OCI-M2 (cell line): ENCODE results near the gene COMMD9.

Experiments used
- DNase-seq: peaks from one replicate; lab custom pipeline; 2025; ENCODE audit not compliant: unreplicated experiment; lab: John Stamatoyannopoulos, UW

COMMD9 gene

DNA sequence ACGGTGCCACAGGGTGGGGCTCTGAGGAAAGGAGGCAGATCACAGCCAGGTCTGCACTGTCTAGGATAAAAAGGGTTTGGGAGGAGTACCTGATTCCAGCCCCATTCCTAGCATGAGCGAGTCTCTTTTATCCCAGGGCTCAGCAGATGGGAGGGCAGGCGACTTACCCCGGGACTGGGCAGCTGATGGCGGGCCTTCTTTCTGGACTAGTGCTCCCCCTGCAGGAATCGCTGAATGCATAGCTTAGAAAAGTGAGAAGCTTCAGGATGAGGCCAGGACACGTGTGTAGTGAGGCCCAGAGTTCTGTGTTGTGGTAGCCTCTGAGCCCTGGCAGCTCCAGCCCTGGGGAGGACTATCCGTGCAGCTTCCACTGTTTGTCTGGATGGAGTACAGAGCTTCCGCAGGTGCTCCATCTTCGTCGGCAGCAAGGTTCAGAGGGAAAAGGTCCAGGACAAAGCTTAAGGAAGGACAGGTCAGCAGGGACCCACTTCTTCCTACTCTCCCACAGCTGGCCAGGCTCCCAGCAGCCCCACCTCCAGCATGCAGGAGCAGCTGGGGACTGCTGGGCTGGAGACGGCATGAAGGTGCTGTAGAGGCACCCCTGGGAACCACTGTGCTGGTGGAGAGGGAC lies 30.4 kb downstream of the COMMD9 start:
- DNase-seq, result no peak

DNA sequence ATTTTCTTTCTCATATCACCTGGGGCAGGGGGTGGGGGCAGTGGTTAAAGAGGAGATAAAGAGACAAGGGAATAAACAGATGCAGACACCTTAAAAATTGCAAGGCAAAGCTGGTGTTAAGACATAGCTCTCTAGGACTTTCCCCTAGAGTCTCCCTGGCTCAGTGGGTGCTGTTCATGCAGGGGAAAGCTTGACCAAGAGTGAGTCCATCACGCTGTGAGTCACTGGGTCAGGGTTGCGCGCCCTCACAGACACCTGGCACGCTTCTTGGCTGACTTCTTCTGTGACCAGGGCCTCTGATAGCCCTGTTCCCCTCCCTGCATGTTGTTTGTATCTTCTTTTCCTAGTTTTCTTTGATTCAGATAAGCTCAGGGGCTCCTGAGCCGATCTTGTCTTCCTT lies 31.9 kb downstream of the COMMD9 start:
- no peak for DNase-seq

DNA sequence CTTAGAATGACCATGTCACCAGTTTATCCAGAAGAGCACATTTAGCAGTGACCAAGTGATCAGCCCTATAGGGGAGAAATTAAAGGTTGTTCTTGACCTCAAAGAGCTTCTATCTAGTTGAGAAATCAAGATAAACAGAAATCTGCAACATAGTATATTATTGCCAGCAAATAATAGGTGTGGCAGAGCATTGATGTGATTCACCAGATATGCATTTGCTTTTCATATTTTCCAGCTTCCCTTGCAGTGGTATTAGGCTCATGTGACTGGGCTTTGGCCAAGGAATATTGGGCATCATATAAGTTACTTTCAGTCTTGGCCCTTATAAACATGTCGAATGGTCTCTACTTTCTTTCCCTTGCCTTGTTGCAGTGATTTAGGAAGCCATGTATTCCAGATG lies 34.5 kb downstream of the COMMD9 start:
- DNase-seq, result no peak

DNA sequence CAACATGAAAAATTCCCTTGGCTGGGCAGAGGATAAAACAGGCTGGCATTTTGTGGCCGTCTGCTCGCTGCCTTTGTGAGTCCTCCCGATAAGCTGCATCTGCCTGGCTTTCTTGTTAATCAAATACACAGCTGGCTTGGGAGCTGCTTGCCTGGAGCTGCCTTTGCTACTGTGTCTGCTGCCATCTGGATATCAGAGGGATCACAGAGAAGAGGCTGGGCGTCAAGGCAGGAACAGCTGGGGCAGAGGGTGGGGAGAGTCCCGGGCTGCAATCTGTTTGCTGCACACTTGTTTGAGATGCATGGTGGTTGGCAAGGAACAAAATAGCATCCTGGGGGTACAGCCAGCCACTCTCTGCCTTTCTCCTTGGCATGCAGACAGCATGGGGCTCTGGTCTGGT lies 36.0 kb downstream of the COMMD9 start:
- DNase-seq, result no peak

DNA sequence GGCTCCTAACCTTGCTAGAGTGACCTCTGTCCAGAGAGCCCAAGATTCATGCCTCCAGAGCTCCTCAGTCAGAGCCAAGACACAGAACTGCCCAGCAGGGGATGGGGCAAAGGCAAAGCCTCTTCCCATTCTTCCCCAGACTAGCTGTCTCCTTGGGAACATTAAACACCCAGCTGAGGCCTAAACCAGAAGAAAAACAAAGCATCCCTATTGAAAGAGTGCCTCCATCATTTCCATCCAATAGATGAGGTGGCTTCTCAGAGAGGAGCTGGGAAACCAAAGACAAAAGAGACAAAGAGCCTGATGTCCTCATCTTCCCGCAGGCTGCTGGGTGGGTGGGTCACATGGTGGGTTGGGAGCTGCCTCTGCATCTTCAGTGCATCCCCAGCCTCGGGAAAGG lies 37.4 kb downstream of the COMMD9 start:
- no peak for DNase-seq

DNA sequence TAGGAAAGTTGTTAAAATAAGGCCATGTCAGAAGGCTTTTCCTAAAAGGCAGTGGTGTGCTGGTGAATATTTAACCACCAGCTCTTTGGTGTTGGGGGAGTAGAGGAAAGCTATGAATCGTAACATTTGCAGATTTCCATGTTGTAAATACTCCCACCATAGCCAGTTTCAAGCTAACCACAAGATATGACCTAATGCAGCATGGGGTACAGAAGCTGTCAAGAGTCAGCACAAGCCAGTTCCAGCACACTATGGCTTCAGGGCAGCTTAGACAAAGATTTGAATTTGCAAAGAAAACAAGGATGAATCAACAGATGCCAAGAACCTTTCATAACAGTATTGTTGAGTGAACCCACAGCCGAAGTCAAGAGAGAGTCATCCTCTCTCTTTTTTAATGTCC lies 40.0 kb downstream of the COMMD9 start:
- DNase-seq, result no peak

DNA sequence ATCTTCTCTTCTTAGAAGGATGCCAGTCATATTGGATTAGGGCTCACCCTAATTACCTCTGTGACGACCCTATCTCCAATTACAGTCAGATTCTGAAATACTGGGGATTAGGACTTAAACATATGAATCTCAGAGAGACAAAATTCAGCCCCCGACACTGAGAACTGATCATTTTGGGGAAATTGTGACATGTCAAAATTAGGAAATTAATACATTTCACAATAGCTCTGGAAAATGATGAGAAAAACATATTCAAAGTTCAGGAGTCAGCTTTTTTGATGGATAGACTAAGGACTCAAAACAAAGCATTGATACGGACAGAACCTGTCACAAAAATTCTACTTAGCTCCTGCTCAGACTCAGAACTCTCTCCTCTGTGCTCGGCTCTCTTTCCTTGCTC lies 40.8 kb downstream of the COMMD9 start:
- no peak for DNase-seq

DNA sequence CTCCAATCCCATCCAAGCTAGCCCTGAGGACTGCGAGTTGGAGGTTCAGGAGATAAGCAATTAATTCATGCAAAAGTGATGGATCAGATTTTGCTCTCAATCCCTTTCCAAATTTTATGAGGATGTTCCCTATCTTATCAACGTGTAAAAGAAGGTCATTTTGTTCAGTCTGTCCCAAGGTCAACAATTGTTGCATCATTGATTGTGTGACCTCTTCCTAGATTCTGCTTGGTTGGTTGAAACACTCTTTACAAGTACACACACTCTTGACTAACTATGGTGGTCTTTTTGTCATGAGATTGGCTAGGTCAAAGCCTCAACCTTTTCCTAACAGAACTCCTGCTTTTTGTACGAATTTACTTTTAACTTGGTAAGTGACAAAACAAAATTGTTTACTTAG lies 41.7 kb downstream of the COMMD9 start:
- no peak for DNase-seq

DNA sequence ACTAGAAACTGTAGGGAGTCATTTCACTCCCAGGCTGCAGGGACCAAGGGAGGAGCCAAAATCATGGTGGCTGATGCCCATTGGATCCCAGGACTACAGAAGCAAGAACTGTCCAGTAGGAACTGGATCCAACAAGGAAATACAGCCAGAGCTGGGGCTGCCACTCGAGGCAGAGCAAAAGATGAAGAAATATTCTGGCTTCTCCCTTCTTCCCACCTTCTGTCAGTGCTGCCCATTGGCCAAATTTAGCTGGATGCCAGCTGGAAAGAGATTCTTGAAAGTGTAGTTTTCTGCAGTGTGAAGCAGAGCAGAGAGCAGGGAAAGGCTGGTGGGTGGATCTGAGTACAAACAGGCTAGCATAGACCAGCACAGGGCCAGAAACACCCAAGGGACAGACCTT lies 45.6 kb downstream of the COMMD9 start:
- DNase-seq, result no peak

DNA sequence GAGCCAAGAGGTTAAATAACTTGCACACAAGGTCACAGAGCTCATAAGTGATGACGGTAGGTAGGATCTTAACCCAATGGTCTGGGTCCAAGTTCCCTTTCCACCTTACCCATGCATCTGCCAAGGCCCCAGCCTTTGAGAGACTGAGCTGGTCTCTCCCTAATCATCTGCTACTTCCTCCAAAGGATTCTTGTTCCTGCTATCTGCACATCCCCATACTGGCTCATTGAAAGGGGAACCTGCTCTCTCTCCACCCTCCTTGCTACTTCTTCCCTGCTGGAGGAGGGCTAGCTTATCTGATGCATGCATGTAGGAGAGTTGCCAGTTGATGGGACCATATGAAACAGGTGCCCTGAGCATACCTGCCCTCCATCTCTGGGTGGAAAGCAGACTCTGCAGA lies 47.7 kb downstream of the COMMD9 start:
- no peak for DNase-seq

DNA sequence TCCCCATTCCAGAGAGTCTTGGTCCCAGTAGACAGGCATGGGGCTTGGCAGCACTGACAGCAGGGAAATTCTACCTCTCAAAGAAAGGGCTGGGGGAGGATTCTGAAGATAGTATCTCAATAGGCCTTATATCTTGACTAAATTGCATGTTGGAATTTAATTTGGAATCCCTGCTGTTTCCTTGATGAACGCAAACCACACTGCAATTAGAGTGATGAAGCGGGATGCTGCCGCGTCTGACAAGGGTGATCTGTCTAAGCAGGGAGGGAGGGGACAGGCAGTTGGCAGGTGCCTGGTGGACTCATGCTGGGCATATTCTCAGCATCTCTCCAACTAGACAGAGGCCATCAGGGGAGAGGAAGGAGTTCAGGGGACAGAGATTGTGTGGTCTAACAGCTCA lies 48.4 kb downstream of the COMMD9 start:
- DNase-seq, result no peak

DNA sequence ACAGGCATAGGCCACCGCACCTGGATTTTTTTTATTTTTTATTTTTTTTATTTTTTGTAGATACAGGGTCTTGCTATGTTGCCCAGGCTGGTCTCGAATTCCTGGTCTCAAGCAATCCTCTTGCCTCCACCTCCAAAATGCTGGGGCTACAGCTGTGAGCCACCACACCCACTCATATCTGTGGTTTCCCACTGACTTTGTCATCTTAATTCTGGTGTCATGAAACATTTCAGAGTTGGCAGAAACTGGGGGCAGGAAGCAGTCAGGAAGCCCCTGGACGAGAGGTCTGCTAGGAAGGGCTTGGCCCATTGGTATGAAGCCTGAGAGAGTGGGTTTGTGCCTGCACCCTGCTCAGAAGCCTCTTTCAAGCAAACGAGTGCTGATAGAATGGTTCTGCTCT lies 49.1 kb downstream of the COMMD9 start:
- DNase-seq, result no peak

DNA sequence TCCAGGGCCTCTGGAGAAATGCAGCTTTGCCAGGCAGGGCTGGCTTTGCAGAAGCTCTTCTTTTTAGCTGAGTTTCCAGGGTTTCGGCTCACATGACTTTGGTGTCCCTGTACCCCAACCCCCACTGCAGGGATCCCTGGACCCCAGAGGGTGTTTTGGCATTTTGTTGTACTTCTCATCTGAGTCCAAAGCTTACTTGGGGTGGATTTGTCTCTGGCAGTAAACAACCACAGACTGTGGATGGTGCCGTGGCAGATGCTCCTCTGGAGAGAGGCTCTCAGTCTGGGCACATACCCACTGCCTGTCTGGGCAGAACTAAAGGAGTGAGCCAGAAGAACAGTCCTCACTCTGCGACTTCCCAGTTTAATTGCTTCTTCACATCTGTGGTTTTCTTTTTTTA lies 49.6 kb downstream of the COMMD9 start:
- DNase-seq, result no peak

DNA sequence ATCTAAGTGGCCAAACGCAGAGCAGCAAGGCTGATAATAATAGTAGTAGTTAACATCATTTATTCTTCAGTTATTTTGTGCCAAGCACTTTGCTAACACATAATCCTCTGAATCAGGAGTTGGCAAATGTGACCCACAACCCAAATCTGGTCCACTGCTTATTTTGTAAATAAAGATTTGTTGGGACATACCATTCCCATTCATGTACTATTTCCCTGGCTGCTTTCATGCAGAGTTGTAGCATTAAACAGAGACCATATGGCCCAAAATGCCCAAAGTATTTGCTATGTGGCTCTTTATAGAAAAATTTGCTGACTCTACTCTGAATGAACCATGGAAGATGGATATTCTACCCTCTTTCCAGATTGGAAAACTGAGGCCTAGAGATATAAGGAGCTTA lies 50.3 kb downstream of the COMMD9 start:
- DNase-seq, result no peak

DNA sequence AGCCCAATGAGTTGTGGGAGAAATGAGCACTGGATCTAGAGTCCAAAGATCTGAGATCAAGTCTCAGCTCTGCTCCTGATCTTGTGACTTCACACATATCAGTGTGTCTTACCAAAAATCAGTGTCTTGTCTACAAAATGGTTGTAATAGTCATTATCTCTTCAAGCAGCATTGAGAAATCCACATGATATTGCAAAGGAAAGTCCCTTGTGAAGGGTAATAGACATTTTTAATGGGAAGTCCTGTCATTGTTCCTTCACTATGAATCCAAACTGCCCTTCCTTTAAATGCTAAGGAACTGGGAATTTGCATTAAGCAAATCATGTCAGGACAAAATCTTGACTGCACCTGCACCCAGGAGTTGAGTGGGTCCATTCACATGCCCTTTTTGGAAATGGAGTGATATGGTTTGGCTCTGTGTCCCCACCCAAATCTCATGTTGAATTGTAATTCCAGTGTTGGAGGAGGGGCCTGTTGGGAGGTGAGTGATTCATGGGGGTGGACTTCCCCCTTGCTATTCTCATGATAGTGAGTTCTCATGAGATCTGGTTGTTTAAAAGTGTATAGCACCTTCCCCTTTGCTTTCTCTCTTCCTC lies 51.1 kb downstream of the COMMD9 start:
- no peak for DNase-seq

DNA sequence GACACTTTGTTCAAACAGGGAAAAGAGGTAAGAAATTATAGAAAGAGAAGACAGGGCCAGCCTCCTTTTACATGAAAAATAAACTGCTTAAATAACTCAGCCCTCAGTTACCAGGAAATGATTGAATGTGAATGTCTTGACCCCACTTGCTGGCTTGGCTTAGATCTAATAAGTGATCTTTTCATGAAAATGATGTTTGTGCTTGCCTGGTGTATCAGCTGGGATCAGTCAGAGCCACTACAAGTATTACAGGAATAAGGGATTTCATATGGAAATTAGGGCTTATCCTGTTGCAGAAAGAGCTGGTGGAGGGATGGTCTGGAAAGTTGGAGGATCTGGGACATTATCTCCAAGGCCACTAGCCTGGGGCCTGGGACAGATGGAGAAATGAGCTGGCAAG lies 51.8 kb downstream of the COMMD9 start:
- no peak for DNase-seq

DNA sequence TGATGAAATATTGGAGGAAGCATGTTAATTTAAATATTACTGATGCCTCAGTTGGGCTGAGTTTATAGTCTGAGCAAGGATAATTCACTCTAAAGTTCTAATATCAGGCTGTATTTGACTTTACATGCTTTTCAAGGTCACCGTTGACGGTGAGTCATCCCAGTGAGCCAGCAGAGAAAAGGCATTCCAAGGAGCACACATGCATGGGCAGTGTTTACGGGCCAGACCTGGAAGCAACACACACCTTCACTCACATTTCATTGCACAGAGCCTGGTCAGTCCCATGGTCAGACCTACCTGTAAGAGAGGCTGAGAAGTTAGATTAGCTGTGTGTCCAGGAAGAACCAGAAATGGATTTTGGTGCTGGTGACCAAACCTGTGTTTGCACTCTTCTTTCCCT lies 53.5 kb downstream of the COMMD9 start:
- DNase-seq, result no peak

DNA sequence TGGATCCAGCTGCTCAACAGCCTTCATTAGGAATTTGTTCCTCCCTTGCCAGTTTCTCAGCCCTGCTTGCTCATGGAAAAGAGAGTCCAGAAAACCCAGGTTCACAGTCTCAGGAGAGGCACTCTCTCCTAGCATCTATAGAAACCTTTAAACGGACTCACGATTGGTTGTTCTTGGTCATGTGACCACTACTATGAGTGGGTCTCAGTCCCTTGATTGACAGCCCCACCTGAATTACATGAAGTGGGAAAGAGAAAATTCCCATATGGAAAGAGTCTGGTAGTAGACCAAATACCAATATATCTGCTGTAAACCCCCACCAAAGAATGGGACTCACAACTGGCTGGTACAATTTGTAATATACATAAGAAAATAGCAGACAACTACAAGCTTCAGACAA lies 54.4 kb downstream of the COMMD9 start:
- no peak for DNase-seq

DNA sequence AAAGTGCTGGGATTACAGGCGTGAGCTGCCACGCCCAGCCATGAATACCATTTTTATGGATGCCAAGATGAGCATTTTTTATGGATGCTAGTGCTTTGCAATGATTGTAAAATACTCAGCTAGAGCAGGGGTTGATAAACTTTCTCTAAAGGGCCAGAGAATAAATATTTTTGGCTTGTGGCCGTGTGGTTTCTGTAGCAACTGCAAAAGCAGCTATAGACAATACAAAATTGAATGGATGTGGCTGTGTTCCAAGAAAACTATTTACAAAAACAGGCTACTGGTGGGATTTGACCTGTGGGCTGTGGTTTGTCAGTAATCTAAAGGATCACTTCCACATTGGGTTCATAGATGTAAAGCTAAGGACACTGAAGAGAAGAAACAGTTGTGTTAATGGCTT lies 56.0 kb downstream of the COMMD9 start:
- no peak for DNase-seq

DNA sequence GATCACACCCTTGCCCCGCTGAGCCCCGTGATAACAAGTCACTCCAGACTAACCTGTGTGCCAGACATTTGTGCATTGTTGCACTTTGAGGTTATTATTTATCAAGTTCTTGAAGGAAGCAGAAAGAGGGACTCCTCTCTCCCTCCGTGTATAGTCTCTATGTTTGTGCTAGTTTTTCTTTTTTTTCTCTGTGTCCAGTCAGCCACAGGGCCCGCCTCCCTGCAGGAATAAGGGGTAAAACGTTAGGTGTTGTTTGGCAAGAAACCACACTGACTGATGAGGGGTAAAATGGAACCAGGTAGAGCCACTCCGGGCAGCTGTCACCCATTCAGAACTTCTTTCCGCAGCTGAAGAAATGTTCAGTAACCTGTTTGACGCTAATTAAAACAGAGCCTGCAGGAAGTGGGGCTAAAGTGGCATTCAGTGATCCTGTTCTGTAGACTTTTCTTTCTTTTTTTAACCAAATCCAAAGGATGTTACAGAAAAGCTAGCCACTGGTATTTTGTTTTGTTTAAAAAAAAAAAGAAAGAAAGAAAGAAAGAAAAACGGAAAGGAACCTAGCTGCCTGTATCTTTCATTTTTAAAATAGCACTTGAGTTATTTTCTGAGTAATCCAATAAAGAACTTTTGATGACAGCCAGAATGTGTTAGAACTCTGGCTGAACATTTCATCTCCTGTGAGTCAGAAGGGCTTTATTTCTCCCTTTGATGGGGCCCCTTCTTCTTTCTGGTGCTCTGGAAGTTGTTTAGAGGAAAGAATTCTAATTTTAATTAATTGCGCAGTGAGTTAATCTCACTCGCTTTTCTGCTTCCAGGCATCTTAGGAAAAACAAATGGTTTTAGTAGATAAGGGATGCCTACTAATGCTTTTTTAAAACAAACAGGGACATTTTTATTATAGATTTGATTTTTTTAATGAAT lies 58.2 kb downstream of the COMMD9 start:
- no peak for DNase-seq

DNA sequence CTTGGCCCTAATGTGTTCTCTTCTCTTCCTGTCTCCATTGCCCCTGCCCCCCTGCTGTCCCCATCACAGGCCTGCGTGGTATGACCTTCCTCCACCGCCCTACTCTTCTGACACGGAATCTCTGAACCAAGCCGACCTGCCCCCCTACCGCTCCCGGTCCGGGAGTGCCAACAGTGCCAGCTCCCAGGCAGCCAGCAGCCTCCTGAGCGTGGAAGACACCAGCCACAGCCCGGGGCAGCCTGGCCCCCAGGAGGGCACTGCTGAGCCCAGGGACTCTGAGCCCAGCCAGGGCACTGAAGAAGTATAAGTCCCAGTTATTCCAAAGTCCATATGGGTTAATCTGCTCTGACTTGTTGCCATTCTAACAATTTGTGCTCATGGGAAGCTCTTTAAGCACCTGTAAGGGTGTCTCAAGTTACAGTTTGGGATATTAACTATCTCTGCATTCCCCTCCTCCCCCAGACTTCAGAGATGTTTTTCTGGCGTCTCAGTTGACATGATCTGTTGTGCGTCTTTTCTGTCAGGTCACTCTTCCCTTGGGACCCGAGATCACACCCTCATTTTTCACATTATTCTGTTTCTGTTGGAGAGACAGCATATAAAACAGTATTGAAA lies 60.0 kb downstream of the COMMD9 start:
- DNase-seq, result no peak

DNA sequence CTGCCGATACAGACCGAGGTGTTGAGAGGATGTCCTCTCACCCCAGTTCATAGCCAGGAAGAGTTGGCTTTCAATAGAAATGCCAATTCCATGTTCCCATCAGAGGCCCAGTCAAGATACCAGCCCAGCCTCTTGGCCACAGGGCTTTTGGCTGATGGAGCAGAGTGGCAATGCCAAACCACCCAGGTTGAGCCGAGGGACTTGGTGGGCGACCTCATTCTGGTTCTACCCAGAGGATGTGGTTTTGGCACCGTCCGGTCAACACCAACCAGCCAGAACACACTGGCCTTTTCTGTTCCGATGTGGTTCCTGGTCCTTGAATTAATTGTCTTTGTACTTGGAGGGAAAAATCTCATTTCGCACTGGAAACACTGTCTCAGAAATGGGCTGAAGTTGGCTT lies 60.5 kb downstream of the COMMD9 start:
- DNase-seq, result no peak
